SW 1271 (cell line): Measurements from ENCODE around the gene MBNL1.

Experiments
- DNase-seq, 2 experiments: peaks; one replicate each; lab custom pipeline; 2025; lab: John Stamatoyannopoulos, UW

Gene MBNL1

GRCh38 chr3:152268555-152269055 is at the start of gene MBNL1:
MBNL1 (plus strand) TSS chr3:152268929; CDS start chr3:152300194, 31,265 bp downstream.
- DNase-seq: peak; percentile 74 to 86

- no peak for DNase-seq
These were observed 49.5 kb upstream of the MBNL1 start for GRCh38 chr3:152219216-152219615.

DNA sequence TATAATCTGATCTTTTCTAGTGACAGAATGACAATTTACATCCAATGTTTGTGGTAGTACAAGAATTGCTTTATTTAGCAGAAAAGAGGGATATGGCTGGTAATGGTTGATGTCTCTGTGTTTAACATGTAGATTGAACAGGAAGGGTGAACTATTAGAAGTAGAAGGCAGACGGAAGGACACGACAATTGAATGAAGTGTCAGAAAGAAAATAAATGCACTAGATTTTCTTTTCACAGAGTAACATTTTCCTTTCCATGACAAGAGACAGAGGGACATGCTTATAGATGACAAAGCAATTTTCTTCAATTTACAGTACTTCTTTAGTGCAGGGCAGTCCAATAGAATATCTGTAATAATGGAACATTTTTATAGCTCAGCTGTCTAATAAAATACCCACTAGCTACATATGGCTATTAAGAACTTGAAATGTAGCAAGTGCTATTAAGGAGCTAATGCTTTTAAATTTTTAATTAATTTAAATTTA is 48.9 kb upstream of the MBNL1 start:
- no peak for DNase-seq

DNA sequence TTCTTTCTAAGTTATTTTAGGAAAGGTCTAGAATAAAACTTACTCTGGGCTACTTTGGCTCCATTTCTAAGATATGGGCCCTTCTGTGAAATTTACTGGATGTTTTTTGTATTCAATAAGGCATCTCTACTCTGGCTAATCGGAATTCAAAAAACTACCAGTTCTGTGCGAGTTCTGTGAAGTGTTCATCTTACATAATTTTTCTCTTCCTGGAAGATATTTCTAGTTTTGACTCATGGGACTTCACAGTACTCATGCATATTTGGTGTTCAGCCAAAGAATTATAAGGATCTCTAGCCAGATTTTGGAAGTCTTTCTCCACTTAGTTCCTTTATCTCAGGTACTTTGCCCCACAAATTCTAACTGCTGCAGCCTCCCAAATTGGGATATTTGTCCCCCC is 46.4 kb upstream of the MBNL1 start:
- DNase-seq: no peak

DNA sequence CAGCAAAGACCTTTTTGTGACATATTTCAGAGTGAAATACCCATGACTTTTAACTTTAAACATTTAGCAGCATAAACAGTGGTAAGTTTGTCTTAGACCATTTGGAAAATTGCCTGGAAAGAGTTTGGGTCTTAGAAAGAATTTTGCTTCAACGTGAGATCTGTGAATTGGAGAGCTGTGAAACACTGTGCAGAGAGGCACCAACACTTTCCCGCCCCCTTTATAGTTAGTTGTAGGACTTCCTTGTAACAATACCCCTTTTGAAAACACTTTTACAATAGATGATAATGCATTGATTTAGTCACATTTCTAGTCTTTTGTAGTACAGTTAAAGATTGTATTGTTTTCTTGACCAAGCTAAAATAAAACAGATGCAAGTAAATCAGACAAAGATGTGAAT is 43.5 kb upstream of the MBNL1 start:
- DNase-seq: no peak

DNA sequence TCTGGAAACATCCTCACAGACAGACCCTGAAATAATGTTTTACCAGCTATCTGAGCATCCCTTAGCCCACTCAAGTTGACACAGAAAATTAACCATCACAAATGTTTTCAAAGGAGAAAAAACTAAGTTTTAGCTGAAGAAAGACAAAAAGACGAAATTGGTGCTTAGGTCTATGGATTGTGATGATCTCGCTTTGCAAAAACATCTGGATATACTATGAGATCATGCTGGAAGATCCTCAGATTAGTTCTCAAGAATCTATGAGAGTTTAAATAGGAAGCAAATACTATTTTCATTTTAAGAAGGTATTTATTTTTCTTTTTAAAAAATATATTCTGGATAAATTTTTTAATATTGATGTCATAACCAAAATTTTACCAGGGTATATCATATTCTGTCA is 42.6 kb upstream of the MBNL1 start:
- no peak for DNase-seq

DNA sequence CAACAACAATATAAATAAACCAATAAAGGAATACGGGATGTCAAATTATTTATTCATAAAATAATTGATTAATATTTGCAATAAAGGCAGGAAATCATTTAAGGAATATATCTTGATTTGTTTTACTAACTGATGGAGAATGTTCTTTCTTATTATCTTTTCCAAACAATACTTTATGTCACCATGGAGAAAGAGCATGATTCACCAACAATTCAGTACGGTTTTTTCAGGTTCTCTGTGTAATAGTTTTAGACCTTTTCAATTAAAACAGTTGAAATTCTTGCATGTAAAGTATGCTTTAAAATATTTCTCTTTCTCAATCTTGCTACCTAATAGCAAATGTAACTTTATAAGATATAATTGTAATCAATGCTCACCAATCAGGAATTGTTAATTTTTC is 41.7 kb upstream of the MBNL1 start:
- DNase-seq: no peak

- no peak for DNase-seq
These were observed 39.0 kb upstream of the MBNL1 start for GRCh38 chr3:152229692-152230091.

GRCh38 chr3:152230370-152230769 is 38.4 kb upstream of the MBNL1 start:
- DNase-seq: no peak

DNA sequence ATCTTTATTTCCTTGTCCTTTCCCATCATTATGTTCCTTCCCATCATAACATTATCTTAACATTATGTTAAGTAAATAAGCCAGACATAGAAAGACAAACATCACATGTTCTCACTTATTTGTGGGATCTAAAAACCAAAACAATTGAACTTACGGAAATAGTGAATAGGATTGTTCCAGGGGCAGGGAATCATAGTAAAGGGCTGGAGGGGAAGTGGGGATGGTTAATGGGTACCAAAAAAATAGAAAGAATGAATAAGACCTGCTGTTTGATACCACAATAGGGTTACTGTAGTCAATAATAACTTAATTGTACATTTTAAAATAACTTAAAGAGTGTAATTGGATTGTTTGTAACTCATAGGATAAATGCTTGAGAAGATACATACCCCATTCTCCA is 36.7 kb upstream of the MBNL1 start:
- no peak for DNase-seq

GRCh38 chr3:152232679-152233078 is 36.0 kb upstream of the MBNL1 start:
- DNase-seq: no peak

GRCh38 chr3:152234657-152235375 is 33.9 kb upstream of the MBNL1 start:
- no peak for DNase-seq

GRCh38 chr3:152235709-152236298 is 32.9 kb upstream of the MBNL1 start:
- DNase-seq: peak in 1 of 2 experiments; percentile 18

GRCh38 chr3:152236716-152237115 is 32.0 kb upstream of the MBNL1 start:
- DNase-seq: no peak

DNA sequence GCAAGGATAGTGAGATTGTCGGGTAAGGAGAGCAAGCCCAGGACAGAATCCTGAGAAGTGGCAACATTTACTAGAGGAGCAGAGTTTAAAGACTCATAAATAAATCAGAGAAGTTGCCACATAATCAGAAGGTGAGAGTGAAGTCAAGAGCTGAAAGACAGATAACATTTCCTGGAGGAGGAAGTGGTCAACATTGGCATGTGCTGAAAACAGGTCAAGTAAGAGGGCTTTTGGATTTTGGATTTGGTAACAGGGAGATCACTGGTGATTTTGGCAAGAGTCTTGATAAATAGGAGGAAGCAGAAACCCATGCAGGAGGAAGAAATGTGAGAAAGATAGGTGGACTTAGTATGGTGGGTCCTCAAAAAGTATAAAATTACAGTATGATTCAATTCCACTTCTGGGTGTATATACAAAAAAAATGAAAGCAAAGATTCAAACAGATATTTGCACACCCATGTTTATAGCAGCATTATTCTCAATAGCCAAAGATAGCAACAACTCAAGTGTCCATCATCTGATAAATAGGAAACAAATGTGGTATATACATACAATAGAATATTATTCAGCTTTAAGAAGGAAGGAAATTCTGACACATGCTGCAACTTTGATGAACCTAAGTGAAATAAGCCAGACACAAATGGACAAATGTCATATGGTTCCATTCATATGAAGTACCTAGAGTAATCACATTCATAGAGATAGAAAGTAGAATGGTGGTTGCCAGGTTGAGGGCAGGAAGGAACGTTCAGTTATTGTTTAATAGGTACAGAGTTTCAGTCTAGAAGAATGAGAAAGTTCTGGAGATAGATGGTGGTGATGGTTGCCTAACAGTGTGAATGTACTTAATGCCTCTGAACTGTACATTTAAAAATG is 27.3 kb upstream of the MBNL1 start:
- DNase-seq: peak in 1 of 2 experiments; percentile 30

DNA sequence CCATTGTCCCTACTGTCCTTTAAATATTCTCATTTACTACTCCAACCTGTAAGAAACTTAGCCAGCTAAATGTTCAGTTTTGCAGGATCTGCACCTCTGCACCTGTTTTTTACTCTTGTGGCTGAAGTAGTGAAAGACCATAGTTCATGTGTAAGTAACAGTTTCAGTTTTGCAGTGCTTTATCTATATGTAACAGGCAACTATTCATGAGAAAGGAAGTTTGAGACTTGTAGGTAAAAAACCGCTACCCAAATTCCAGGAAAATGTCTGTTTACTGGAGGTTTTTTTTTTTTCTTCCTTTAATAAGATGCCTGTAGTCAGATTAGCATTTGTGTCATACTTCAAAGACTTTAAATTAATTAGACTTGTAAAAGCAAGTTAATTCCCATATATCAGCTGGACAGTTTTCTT is 25.4 kb upstream of the MBNL1 start:
- DNase-seq: no peak

- no peak for DNase-seq
These were observed 24.8 kb upstream of the MBNL1 start for GRCh38 chr3:152243721-152244516.

GRCh38 chr3:152244517-152244888 is 24.2 kb upstream of the MBNL1 start:
- no peak for DNase-seq

DNA sequence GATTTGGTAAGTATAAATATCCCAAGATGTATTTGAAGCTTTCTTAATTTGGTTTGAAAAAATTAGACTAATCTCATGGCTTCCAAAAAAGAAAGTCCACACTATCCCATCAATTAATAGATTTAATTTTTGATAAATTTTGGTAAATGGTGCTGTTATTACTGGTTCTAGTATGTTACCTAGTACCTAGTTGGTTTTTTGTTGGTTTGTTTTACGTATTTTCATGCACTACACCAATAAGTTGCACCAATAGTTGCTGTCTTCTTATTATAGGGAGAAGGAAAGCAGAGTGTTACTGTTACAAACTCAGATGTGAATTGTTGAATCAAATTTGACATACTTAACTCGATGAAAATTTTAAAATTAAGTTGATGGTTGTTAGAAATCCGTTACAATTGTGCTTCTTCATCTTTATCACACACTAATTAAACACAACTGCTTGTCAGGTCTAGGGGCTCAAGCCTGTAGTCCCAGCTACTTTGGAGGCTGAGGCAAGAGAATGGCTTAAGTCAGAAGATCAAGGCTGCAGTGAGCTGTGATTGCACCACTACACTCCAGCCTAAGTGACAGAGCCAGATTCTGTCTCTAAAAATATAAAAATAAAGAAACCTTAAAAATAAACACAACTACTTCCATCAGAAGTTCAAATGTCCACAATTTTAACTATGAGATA is 23.1 kb upstream of the MBNL1 start:
- no peak for DNase-seq

DNA sequence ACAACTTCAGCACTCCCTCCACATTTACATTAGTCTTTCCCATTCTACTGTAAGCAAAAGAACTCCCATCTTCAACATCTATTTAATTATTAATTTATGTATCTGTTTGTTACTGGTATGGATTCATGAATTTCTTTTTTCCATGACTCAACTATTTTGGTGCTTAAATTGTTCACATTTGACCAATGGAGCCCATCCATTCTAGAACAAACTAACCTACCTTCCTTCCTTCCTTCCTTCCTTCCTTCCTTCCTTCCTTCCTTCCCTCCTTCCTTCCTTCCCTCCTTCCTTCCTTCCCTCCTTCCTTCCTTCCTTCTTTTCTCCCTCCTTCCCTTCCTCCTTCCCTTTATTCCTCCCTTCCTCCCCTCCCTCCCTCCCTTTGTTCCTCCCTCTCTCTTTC is 16.8 kb upstream of the MBNL1 start:
- no peak for DNase-seq

DNA sequence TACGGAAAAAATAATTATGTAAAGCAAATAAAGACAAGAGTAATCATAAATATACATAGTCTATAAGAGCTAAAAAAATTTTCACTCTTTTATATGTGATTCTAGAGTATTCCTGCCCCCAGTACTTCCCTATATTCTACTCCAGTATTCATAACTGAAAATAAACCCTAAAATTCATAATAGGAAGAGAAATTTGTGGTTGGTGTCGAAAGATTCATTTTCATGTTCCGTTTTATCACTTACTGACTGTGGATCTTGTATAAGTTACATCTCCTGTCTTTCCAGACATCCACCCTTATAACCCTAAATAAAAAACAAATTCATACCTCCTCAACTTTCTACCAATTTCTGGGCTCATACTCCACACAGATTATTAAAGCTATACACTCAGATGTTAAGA is 16.0 kb upstream of the MBNL1 start:
- DNase-seq: no peak
